ENCODE measurements around the gene CRABP2. TPM values are rescaled to one million over a fixed set of nuclear protein-coding genes. Genes with fewer than 3 reads are reported as not detected.

CRABP2 gene
- total and polyA plus RNA-seq, 2 experiments from 2014 or later, result 45.9 to 137 TPM

- H2AFZ ChIP-seq, result no peak overlapping the region
- peaks cover 51% of the 10 kb centered on the region for H3K4me1 ChIP-seq (ENCODE audit: insufficient read depth)
- Mint-ChIP-seq H3K27me3 (ENCODE audit: insufficient read depth, low read depth, poor library complexity) (peaks cover 23% of the 10 kb centered on the region), H3K27ac (peak overlapping the region; percentile 97), H3K36me3 (ENCODE audit: low read depth) (peaks cover 30% of the 10 kb centered on the region), H3K4me3 (peak overlapping the region; percentile 89), H3K9me3 (no peaks in the 10 kb centered on the region; the same call in 1 of the 3 replicates), H3K4me1 (peaks cover 53% of the 10 kb centered on the region)
- ATAC-seq, result no peak
- TF ChIP-seq POLR2AphosphoS5 (IDR thresholded peaks at IDR 0.05; ENCODE audit: low read depth), result peak; percentile 25; the same call in 1 of the 2 replicates
- TF ChIP-seq, protein P1, sequence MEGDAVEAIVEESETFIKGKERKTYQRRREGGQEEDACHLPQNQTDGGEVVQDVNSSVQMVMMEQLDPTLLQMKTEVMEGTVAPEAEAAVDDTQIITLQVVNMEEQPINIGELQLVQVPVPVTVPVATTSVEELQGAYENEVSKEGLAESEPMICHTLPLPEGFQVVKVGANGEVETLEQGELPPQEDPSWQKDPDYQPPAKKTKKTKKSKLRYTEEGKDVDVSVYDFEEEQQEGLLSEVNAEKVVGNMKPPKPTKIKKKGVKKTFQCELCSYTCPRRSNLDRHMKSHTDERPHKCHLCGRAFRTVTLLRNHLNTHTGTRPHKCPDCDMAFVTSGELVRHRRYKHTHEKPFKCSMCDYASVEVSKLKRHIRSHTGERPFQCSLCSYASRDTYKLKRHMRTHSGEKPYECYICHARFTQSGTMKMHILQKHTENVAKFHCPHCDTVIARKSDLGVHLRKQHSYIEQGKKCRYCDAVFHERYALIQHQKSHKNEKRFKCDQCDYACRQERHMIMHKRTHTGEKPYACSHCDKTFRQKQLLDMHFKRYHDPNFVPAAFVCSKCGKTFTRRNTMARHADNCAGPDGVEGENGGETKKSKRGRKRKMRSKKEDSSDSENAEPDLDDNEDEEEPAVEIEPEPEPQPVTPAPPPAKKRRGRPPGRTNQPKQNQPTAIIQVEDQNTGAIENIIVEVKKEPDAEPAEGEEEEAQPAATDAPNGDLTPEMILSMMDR (conservative IDR thresholded peaks at IDR 0.05; ENCODE audit: low read depth in 2 of 2), result no peak
- H3K27ac ChIP-seq (ENCODE audit: low read depth), result 0 out of 2 replicates have a peak overlapping the region, but pooled peaks have one; percentile 66
- H3F3A ChIP-seq (replicated peaks; ENCODE audit: low read depth), result peaks cover 40% of the 10 kb centered on the region
- peak overlapping the region; percentile 99 for H3K4me3 ChIP-seq
- peaks cover 69% of the 10 kb centered on the region for H3K79me2 ChIP-seq (replicated peaks; ENCODE audit: insufficient read depth)
- H4K20me1 ChIP-seq (replicated peaks; ENCODE audit: insufficient read depth), result peaks cover 16% of the 10 kb centered on the region
- peak overlapping the region; percentile 100 for H3K4me2 ChIP-seq
- H3K36me3 ChIP-seq (ENCODE audit: insufficient read depth), result no peaks in the 10 kb centered on the region
- peak; percentile 31 for DNase-seq (ENCODE audit: low spot score)
- no peaks in the 10 kb centered on the region for H3K9me2 ChIP-seq (ENCODE audit: insufficient read depth)
- H3K27me3 ChIP-seq (ENCODE audit: insufficient read depth), result no peaks in the 10 kb centered on the region
Measured at GRCh38 chr1:156750191-156750672, 44.8 kb upstream of the CRABP2 start.

DNA sequence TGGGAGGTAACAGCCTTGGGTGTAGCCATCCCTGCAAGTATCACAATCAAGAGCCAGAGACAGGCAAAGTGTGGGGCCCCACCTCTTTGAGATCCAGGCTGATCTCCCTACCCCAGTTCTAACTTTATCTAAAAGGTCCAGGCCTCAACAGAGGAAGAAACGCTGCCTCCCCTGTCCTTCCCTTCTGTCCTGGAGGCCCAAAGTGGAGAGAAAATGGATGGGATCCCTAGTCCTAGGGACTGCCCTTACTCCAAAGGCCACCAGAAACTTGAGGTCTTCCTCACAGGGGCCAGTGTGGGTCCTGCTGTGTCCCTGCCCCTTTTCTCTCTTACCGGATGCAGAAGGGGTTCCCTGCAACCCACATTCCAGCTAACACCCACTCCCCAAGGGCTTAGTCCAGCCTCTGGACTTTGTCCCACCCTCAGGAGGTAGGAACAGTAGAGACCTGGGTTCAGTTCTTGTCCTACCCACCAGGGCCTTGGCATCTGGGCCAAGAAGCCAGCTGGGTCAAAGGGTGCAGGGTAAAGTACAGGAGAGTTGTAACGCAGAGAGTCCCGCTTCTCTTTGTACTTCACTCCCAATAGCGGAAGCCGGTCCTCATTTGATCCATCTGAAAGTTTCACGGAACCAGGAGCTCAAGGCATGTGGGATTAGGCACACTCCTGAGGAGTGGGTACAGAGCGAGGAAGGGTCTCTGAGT, 44.2 kb upstream of the CRABP2 start:
- peak overlapping the region; percentile 100 for H3K4me2 ChIP-seq
- Mint-ChIP-seq H3K27me3 (ENCODE audit: insufficient read depth, low read depth, poor library complexity) (peaks cover 24% of the 10 kb centered on the region), H3K4me1 (peaks cover 59% of the 10 kb centered on the region), H3K9me3 (no peaks in the 10 kb centered on the region; the same call in 1 of the 3 replicates), H3K27ac (peak overlapping the region; percentile 97), H3K4me3 (peak overlapping the region; percentile 89), H3K36me3 (ENCODE audit: low read depth) (peaks cover 36% of the 10 kb centered on the region)
- DNase-seq (ENCODE audit: low spot score) (no peak), ATAC-seq (no peak)
- H3K4me3 ChIP-seq, result peak overlapping the region; percentile 99
- no peaks in the 10 kb centered on the region for H3K27me3 ChIP-seq (ENCODE audit: insufficient read depth)
- H3K4me1 ChIP-seq (ENCODE audit: insufficient read depth), result peaks cover 54% of the 10 kb centered on the region
- peaks cover 43% of the 10 kb centered on the region for H3F3A ChIP-seq (replicated peaks; ENCODE audit: low read depth)
- H3K9me2 ChIP-seq (ENCODE audit: insufficient read depth), result no peaks in the 10 kb centered on the region
- H3K27ac ChIP-seq (ENCODE audit: low read depth), result peak overlapping the region; percentile 98
- peaks cover 75% of the 10 kb centered on the region for H3K79me2 ChIP-seq (replicated peaks; ENCODE audit: insufficient read depth)
- no peak overlapping the region for H2AFZ ChIP-seq
- no peaks in the 10 kb centered on the region for H3K36me3 ChIP-seq (ENCODE audit: insufficient read depth)
- H4K20me1 ChIP-seq (replicated peaks; ENCODE audit: insufficient read depth), result peaks cover 16% of the 10 kb centered on the region
- no peak for TF ChIP-seq ZNF114 (CRISPR knock-in tag; IDR thresholded peaks at IDR 0.05)
- TF ChIP-seq, protein P1 (conservative IDR thresholded peaks at IDR 0.05; ENCODE audit: low read depth in 2 of 2), result no peak
- no peak for TF ChIP-seq ZNF331 (CRISPR knock-in tag; IDR thresholded peaks at IDR 0.05; ENCODE audit: low read depth)
- no peak for TF ChIP-seq JUNB (IDR thresholded peaks at IDR 0.05; ENCODE audit: unreplicated experiment)
- TF ChIP-seq, protein P2, sequence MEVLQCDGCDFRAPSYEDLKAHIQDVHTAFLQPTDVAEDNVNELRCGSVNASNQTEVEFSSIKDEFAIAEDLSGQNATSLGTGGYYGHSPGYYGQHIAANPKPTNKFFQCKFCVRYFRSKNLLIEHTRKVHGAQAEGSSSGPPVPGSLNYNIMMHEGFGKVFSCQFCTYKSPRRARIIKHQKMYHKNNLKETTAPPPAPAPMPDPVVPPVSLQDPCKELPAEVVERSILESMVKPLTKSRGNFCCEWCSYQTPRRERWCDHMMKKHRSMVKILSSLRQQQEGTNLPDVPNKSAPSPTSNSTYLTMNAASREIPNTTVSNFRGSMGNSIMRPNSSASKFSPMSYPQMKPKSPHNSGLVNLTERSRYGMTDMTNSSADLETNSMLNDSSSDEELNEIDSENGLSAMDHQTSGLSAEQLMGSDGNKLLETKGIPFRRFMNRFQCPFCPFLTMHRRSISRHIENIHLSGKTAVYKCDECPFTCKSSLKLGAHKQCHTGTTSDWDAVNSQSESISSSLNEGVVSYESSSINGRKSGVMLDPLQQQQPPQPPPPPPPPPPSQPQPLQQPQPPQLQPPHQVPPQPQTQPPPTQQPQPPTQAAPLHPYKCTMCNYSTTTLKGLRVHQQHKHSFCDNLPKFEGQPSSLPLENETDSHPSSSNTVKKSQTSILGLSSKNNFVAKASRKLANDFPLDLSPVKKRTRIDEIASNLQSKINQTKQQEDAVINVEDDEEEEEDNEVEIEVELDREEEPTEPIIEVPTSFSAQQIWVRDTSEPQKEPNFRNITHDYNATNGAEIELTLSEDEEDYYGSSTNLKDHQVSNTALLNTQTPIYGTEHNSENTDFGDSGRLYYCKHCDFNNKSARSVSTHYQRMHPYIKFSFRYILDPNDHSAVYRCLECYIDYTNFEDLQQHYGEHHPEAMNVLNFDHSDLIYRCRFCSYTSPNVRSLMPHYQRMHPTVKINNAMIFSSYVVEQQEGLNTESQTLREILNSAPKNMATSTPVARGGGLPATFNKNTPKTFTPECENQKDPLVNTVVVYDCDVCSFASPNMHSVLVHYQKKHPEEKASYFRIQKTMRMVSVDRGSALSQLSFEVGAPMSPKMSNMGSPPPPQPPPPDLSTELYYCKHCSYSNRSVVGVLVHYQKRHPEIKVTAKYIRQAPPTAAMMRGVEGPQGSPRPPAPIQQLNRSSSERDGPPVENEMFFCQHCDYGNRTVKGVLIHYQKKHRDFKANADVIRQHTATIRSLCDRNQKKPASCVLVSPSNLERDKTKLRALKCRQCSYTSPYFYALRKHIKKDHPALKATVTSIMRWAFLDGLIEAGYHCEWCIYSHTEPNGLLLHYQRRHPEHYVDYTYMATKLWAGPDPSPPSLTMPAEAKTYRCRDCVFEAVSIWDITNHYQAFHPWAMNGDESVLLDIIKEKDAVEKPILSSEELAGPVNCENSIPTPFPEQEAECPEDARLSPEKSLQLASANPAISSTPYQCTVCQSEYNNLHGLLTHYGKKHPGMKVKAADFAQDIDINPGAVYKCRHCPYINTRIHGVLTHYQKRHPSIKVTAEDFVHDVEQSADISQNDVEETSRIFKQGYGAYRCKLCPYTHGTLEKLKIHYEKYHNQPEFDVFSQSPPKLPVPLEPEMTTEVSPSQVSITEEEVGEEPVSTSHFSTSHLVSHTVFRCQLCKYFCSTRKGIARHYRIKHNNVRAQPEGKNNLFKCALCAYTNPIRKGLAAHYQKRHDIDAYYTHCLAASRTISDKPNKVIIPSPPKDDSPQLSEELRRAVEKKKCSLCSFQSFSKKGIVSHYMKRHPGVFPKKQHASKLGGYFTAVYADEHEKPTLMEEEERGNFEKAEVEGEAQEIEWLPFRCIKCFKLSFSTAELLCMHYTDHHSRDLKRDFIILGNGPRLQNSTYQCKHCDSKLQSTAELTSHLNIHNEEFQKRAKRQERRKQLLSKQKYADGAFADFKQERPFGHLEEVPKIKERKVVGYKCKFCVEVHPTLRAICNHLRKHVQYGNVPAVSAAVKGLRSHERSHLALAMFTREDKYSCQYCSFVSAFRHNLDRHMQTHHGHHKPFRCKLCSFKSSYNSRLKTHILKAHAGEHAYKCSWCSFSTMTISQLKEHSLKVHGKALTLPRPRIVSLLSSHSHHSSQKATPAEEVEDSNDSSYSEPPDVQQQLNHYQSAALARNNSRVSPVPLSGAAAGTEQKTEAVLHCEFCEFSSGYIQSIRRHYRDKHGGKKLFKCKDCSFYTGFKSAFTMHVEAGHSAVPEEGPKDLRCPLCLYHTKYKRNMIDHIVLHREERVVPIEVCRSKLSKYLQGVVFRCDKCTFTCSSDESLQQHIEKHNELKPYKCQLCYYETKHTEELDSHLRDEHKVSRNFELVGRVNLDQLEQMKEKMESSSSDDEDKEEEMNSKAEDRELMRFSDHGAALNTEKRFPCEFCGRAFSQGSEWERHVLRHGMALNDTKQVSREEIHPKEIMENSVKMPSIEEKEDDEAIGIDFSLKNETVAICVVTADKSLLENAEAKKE (CRISPR knock-in tag; IDR thresholded peaks at IDR 0.05), result no peak
- TF ChIP-seq STAT1 (IDR thresholded peaks at IDR 0.05; ENCODE audit: unreplicated experiment), result no peak
- TF ChIP-seq EZH2phosphoT487 (IDR thresholded peaks at IDR 0.05; ENCODE audit: unreplicated experiment), result no peak
- TF ChIP-seq, protein P3, sequence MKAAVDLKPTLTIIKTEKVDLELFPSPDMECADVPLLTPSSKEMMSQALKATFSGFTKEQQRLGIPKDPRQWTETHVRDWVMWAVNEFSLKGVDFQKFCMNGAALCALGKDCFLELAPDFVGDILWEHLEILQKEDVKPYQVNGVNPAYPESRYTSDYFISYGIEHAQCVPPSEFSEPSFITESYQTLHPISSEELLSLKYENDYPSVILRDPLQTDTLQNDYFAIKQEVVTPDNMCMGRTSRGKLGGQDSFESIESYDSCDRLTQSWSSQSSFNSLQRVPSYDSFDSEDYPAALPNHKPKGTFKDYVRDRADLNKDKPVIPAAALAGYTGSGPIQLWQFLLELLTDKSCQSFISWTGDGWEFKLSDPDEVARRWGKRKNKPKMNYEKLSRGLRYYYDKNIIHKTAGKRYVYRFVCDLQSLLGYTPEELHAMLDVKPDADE (IDR thresholded peaks at IDR 0.05), result no peak
